Suprapubic skin (tissue), 4 donors: ENCODE data around the gene TIGAR. TPM values are rescaled to one million over a fixed set of nuclear protein-coding genes. Genes with fewer than 3 reads are reported as not detected.

Experiments
- DNase-seq, 2 donors: peaks; one replicate each; pipeline ENCODE4 v3.0.0-alpha.2; 2019; ENCODE audit warnings: low spot score in 2 of 2
- H3K27ac ChIP-seq: fragments of 200-600 bp; sonication (generic); one replicate; pipeline ENCODE4 v1.5.1; 2019
- H3K27me3 ChIP-seq: fragments of 200-600 bp; sonication (generic); one replicate; pipeline ENCODE4 v1.5.1; 2019
- H3K36me3 ChIP-seq: fragments of 200-600 bp; sonication (generic); one replicate; pipeline ENCODE4 v1.5.1; 2019
- H3K4me1 ChIP-seq: fragments of 200-600 bp; sonication (generic); one replicate; pipeline ENCODE4 v1.5.1; 2019
- H3K4me3 ChIP-seq: fragments of 200-600 bp; sonication (generic); one replicate; pipeline ENCODE4 v1.5.1; 2019; ENCODE audit warnings: mild to moderate bottlenecking
- H3K9me3 ChIP-seq: fragments of 200-600 bp; sonication (generic); one replicate; pipeline ENCODE4 v1.5.1; 2019
- EP300 ChIP-seq: sonication (generic); formaldehyde crosslinking; IDR thresholded peaks from one replicate; pipeline ENCODE4 v1.6.1; 2017; ENCODE audit warnings: antibody characterized with exemption
- POLR2A ChIP-seq, 2 donors: fragments of 450-650 bp; IDR thresholded peaks; one replicate each; pipeline ENCODE4 v1.6.1; 2017; ENCODE audit warnings: antibody characterized with exemption in 2 of 2, mild to moderate bottlenecking in 2 of 2, moderate library complexity in 2 of 2
- POLR2AphosphoS5 ChIP-seq, 3 donors: sonication (generic); formaldehyde crosslinking; IDR thresholded peaks; one replicate each; pipeline ENCODE4 v1.6.1; 2017; ENCODE audit warnings: antibody characterized with exemption in 3 of 3
- WGBS: methylation state at CpG from one replicate; pipeline ENCODE4 v1.1.5; 2018; 5-methylcytosine and 5-hydroxymethylcytosine counted together
- total RNA-seq, 4 donors: library from RNA; depleted of rRNA; stranded (reverse); fragments of >200 nt; gene quantifications; one replicate each; pipeline ENCODE4 v1.1.0, GENCODE V29; 2016
- TF ChIP-seq, protein P1 (sequence below), 2 donors: fragments of 200-600 bp in 1 of 2; fragments of 450-650 bp in 1 of 2; sonication (generic) in 1 of 2; IDR thresholded peaks; one replicate each; pipeline ENCODE4 v1.5.1; 2016 to 2019; ENCODE audit warnings: antibody characterized with exemption in 2 of 2, mild to moderate bottlenecking in 1 of 2, moderate library complexity in 1 of 2

The TIGAR gene
- total RNA-seq, 4 donors from 2014 or later = 1.3 to 6.6 (median 4.7) TPM

DNA sequence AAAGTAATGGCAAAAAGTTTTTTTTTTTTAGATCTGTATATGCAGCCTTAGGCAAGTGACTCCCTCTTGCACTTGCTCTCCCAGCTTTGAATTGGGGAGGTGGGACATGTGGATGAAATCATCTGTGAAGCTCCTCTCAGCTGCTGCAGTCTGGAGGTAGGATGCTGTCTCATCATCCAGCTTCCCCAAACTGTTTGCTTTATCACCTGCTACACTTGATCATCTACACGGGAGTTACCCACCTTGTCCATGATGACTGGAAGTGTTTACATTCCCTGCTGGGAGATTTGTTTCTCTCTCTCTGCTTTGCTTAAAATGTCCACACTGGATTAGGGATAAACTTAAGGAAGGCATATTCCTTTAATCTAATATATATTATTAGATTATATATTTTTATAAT lies 67.0 kb downstream of the TIGAR start:
- WGBS = 57% methylated on average over 1 of the region's 1 CpG
- H3K9me3 ChIP-seq = no peaks in the 10 kb centered on the region
- no peak for DNase-seq
- H3K36me3 ChIP-seq = no peaks in the 10 kb centered on the region
- H3K27me3 ChIP-seq = peaks cover 13% of the 10 kb centered on the region
- no peak overlapping the region for H3K4me3 ChIP-seq
- no peaks in the 10 kb centered on the region for H3K4me1 ChIP-seq
- TF ChIP-seq POLR2AphosphoS5 (IDR thresholded peaks at IDR 0.05) (no peak), POLR2A (IDR thresholded peaks at IDR 0.05) (no peak), EP300 (no peak)
- TF ChIP-seq, protein P1, sequence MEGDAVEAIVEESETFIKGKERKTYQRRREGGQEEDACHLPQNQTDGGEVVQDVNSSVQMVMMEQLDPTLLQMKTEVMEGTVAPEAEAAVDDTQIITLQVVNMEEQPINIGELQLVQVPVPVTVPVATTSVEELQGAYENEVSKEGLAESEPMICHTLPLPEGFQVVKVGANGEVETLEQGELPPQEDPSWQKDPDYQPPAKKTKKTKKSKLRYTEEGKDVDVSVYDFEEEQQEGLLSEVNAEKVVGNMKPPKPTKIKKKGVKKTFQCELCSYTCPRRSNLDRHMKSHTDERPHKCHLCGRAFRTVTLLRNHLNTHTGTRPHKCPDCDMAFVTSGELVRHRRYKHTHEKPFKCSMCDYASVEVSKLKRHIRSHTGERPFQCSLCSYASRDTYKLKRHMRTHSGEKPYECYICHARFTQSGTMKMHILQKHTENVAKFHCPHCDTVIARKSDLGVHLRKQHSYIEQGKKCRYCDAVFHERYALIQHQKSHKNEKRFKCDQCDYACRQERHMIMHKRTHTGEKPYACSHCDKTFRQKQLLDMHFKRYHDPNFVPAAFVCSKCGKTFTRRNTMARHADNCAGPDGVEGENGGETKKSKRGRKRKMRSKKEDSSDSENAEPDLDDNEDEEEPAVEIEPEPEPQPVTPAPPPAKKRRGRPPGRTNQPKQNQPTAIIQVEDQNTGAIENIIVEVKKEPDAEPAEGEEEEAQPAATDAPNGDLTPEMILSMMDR (IDR thresholded peaks at IDR 0.05) = no peak
- H3K27ac ChIP-seq = no peak overlapping the region

GRCh38 chr12:4388662-4389061 lies 67.6 kb downstream of the TIGAR start:
- H3K4me1 ChIP-seq = no peaks in the 10 kb centered on the region
- no peaks in the 10 kb centered on the region for H3K9me3 ChIP-seq
- DNase-seq = no peak
- H3K4me3 ChIP-seq = no peak overlapping the region
- peaks cover 17% of the 10 kb centered on the region for H3K27me3 ChIP-seq
- no peaks in the 10 kb centered on the region for H3K36me3 ChIP-seq
- TF ChIP-seq POLR2AphosphoS5 (IDR thresholded peaks at IDR 0.05) (no peak), EP300 (no peak), POLR2A (IDR thresholded peaks at IDR 0.05) (no peak)
- TF ChIP-seq, protein P1 (IDR thresholded peaks at IDR 0.05) = no peak
- 52% methylated on average over 2 of the region's 2 CpGs for WGBS
- no peak overlapping the region for H3K27ac ChIP-seq

- no peak for TF ChIP-seq EP300
- TF ChIP-seq POLR2A (IDR thresholded peaks at IDR 0.05) = no peak
- TF ChIP-seq, protein P1 (IDR thresholded peaks at IDR 0.05) = no peak
- no peak for TF ChIP-seq POLR2AphosphoS5 (IDR thresholded peaks at IDR 0.05)
- Histone ChIP-seq H3K4me1 (no peaks in the 10 kb centered on the region), H3K36me3 (no peaks in the 10 kb centered on the region), H3K27ac (no peak overlapping the region), H3K4me3 (no peak overlapping the region), H3K27me3 (peaks cover 21% of the 10 kb centered on the region), H3K9me3 (no peaks in the 10 kb centered on the region)
- WGBS = 27% methylated on average over 2 of the region's 15 CpGs
- DNase-seq = no peak
Measured at GRCh38 chr12:4392223-4392742, 71.3 kb downstream of the TIGAR start.

DNA sequence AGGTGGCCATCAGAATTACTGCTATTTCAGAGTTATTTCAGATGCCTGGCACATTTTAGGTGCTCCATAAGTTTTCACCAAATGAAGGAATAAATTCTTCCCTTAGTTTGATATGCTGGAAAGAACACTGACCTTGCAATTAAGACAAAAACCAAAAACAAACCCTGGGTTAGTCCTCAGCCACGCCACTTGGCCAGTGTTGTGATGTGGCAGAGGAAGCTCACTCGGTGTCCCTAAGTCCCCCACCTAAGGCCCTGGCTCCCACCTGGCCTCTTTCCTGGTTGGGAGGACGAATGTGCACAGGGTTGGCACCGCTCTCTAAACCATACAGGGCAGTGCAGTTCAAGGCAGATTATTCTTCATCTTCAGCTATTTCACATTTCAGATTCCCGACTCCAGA lies 72.2 kb downstream of the TIGAR start:
- H3K27ac ChIP-seq = no peak overlapping the region
- peaks cover 17% of the 10 kb centered on the region for H3K27me3 ChIP-seq
- no peak for DNase-seq
- no peak overlapping the region for H3K4me3 ChIP-seq
- no peaks in the 10 kb centered on the region for H3K9me3 ChIP-seq
- no peak for TF ChIP-seq POLR2A (IDR thresholded peaks at IDR 0.05)
- TF ChIP-seq POLR2AphosphoS5 (IDR thresholded peaks at IDR 0.05) = no peak
- no peak for TF ChIP-seq EP300
- 72% methylated on average over 5 of the region's 5 CpGs for WGBS
- no peaks in the 10 kb centered on the region for H3K36me3 ChIP-seq
- H3K4me1 ChIP-seq = no peaks in the 10 kb centered on the region

DNA sequence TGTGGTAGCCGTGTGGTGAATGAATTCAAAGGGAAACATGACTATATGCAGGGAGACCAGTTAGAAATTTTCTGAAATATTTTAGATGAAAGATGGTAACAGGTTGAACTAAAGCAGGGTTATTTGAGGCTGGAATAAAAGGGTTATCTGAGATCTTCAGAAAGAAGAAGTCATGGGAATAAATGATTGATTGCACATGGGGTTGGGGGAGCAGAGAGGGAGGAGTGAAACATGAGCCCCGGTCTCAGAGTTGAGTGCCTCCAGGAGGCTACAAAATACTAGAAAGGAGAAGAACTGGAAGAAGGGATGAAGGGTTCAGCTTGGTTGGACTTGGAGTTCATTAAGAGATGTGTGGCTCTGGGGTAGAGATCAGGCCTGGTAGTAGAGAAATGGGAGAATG lies 74.8 kb downstream of the TIGAR start:
- peaks cover 17% of the 10 kb centered on the region for H3K27me3 ChIP-seq
- no peaks in the 10 kb centered on the region for H3K36me3 ChIP-seq
- TF ChIP-seq POLR2A (IDR thresholded peaks at IDR 0.05) (no peak), POLR2AphosphoS5 (IDR thresholded peaks at IDR 0.05) (no peak), EP300 (no peak)
- TF ChIP-seq, protein P1 (IDR thresholded peaks at IDR 0.05) = no peak
- H3K4me3 ChIP-seq = no peak overlapping the region
- H3K9me3 ChIP-seq = no peaks in the 10 kb centered on the region
- no peaks in the 10 kb centered on the region for H3K4me1 ChIP-seq
- no peak overlapping the region for H3K27ac ChIP-seq
- WGBS = 63% methylated on average over 2 of the region's 2 CpGs
- no peak for DNase-seq

- H3K36me3 ChIP-seq = no peaks in the 10 kb centered on the region
- no peaks in the 10 kb centered on the region for H3K9me3 ChIP-seq
- no peak overlapping the region for H3K4me3 ChIP-seq
- no peak overlapping the region for H3K27ac ChIP-seq
- no peaks in the 10 kb centered on the region for H3K4me1 ChIP-seq
- 81% methylated on average over 3 of the region's 3 CpGs for WGBS
- H3K27me3 ChIP-seq = peaks cover 3% of the 10 kb centered on the region
- TF ChIP-seq, protein P1 (IDR thresholded peaks at IDR 0.05) = no peak
- no peak for TF ChIP-seq POLR2AphosphoS5 (IDR thresholded peaks at IDR 0.05)
- no peak for TF ChIP-seq EP300
- TF ChIP-seq POLR2A (IDR thresholded peaks at IDR 0.05) = no peak
- no peak for DNase-seq
Measured at GRCh38 chr12:4401117-4401516, 80.1 kb downstream of the TIGAR start.
